ENCODE data around the gene WHRN. TPM values are rescaled to one million over a fixed set of nuclear protein-coding genes. Genes with fewer than 3 reads are reported as not detected.

Gene WHRN
- total RNA-seq, 1 donor from 2014 or later = 0.80 TPM

GRCh38 chr9:114546851-114547250 lies 41.6 kb upstream of the WHRN start:
- Histone ChIP-seq H3K4me1 (no peaks in the 10 kb centered on the region), H3K4me3 (no peak overlapping the region), H3K27ac (replicated peaks) (no peak overlapping the region), H3K36me3 (no peaks in the 10 kb centered on the region), H3K9me3 (replicated peaks) (no peaks in the 10 kb centered on the region), H3K27me3 (ENCODE audit: low read depth) (peaks cover 90% of the 10 kb centered on the region)
- DNase-seq = no peak
- intact Hi-C loops (cut with micrococcal nuclease) = no loop called here
- TF ChIP-seq CTCF (IDR thresholded peaks at IDR 0.05; ENCODE audit: borderline replicate concordance) = no peak

- intact Hi-C loops (cut with micrococcal nuclease) = no loop called here
- Histone ChIP-seq H3K4me3 (no peak overlapping the region), H3K36me3 (no peaks in the 10 kb centered on the region), H3K27me3 (ENCODE audit: low read depth) (peaks cover 91% of the 10 kb centered on the region), H3K27ac (replicated peaks) (no peak overlapping the region), H3K9me3 (replicated peaks) (no peaks in the 10 kb centered on the region), H3K4me1 (no peaks in the 10 kb centered on the region)
- no peak for DNase-seq
- no peak for TF ChIP-seq CTCF (IDR thresholded peaks at IDR 0.05; ENCODE audit: borderline replicate concordance)
Measured at GRCh38 chr9:114545055-114545454, 39.8 kb upstream of the WHRN start.

GRCh38 chr9:114539701-114540380 lies 34.6 kb upstream of the WHRN start:
- no peak for DNase-seq
- Histone ChIP-seq H3K4me1 (no peaks in the 10 kb centered on the region), H3K4me3 (no peak overlapping the region), H3K27ac (replicated peaks) (no peak overlapping the region), H3K27me3 (ENCODE audit: low read depth) (peaks cover 84% of the 10 kb centered on the region), H3K36me3 (no peaks in the 10 kb centered on the region), H3K9me3 (replicated peaks) (no peaks in the 10 kb centered on the region)
- intact Hi-C loops (cut with micrococcal nuclease) = no loop called here
- no peak for TF ChIP-seq CTCF (IDR thresholded peaks at IDR 0.05; ENCODE audit: borderline replicate concordance)

- peaks cover 84% of the 10 kb centered on the region for H3K27me3 ChIP-seq (ENCODE audit: low read depth)
- H3K9me3 ChIP-seq (replicated peaks) = no peaks in the 10 kb centered on the region
- no peak overlapping the region for H3K27ac ChIP-seq (replicated peaks)
- intact Hi-C loops (cut with micrococcal nuclease) = no loop called here
- DNase-seq = no peak
- no peak overlapping the region for H3K4me3 ChIP-seq
- TF ChIP-seq CTCF (IDR thresholded peaks at IDR 0.05; ENCODE audit: borderline replicate concordance) = no peak
- no peaks in the 10 kb centered on the region for H3K36me3 ChIP-seq
- H3K4me1 ChIP-seq = no peaks in the 10 kb centered on the region
Measured at GRCh38 chr9:114538241-114538640, 33.0 kb upstream of the WHRN start.

GRCh38 chr9:114532561-114533237 lies 27.4 kb upstream of the WHRN start:
- intact Hi-C loops (cut with micrococcal nuclease) = no loop called here
- Histone ChIP-seq H3K27ac (replicated peaks) (no peak overlapping the region), H3K4me3 (no peak overlapping the region), H3K27me3 (ENCODE audit: low read depth) (peaks cover 45% of the 10 kb centered on the region), H3K36me3 (no peaks in the 10 kb centered on the region), H3K9me3 (replicated peaks) (no peaks in the 10 kb centered on the region), H3K4me1 (no peaks in the 10 kb centered on the region)
- no peak for TF ChIP-seq CTCF (IDR thresholded peaks at IDR 0.05; ENCODE audit: borderline replicate concordance)
- no peak for DNase-seq
